Caco-2 (cell line): Measurements from ENCODE around the gene ZNF638. TPM values are rescaled to one million over a fixed set of nuclear protein-coding genes. Genes with fewer than 3 reads are reported as not detected.

Source experiments
- BruUV-seq: library from RNA; stranded (reverse); fragments of 400-500 nt; replicated peaks from 2 replicates; lab custom pipeline; 2021; lab: Mats Ljungman, UMichigan
- CTCF ChIA-PET: fragments of 300-600 bp; sonication (Branson Sonifier 250); formaldehyde crosslinking; loops from one replicate; lab custom pipeline; 2022; ENCODE audit warnings: antibody characterized with exemption; lab: Charles Lee
- POLR2A ChIA-PET: fragments of 300-600 bp; sonication (Branson Sonifier 250); formaldehyde crosslinking; loops from one replicate; lab custom pipeline; 2022; ENCODE audit warnings: antibody characterized with exemption; lab: Charles Lee
- DNase-seq, 2 experiments: peaks; one replicate each; pipeline versions ENCODE4 v3.0.0 to v3.0.0-alpha.2; 2020 to 2022
- H3K27me3 ChIP-seq: replicated peaks from 2 replicates; pipeline ENCODE4 v1.6.0; 2011; ENCODE audit warnings: low read length; ENCODE audit not compliant: control insufficient read depth, insufficient read depth
- H3K36me3 ChIP-seq: 2 replicates; pipeline ENCODE4 v1.5.1; 2011; ENCODE audit warnings: low read length; ENCODE audit not compliant: control insufficient read depth, insufficient read depth
- H3K4me1 ChIP-seq: fragments of 250-450 bp; sonication (Bioruptor Pico); 2 replicates; pipeline ENCODE4 v1.5.1; 2020; ENCODE audit warnings: mild to moderate bottlenecking
- H3K4me3 ChIP-seq: 2 replicates; pipeline ENCODE4 v1.5.1; 2011; ENCODE audit warnings: low read depth, mild to moderate bottlenecking, control low read depth, low read length
- H3K9me3 ChIP-seq: fragments of 250-450 bp; sonication (Bioruptor Pico); 2 replicates; pipeline ENCODE4 v1.5.1; 2020; ENCODE audit warnings: mild to moderate bottlenecking, moderate library complexity
- H3K27ac Mint-ChIP-seq: one replicate; pipeline ENCODE4 v1.8.0; 2022; ENCODE audit warnings: mixed read lengths; ENCODE audit not compliant: unreplicated experiment
- H3K27me3 Mint-ChIP-seq: one replicate; pipeline ENCODE4 v1.8.0; 2022; ENCODE audit warnings: mixed read lengths; ENCODE audit not compliant: insufficient read depth, unreplicated experiment
- H3K36me3 Mint-ChIP-seq: one replicate; pipeline ENCODE4 v1.8.0; 2022; ENCODE audit warnings: mild to moderate bottlenecking, mixed read lengths; ENCODE audit not compliant: insufficient read depth, unreplicated experiment
- H3K4me1 Mint-ChIP-seq: one replicate; pipeline ENCODE4 v1.8.0; 2022; ENCODE audit warnings: low read depth, mixed read lengths; ENCODE audit not compliant: unreplicated experiment
- H3K4me3 Mint-ChIP-seq: one replicate; pipeline ENCODE4 v1.8.0; 2022; ENCODE audit warnings: mild to moderate bottlenecking, moderate library complexity, mixed read lengths; ENCODE audit not compliant: unreplicated experiment
- H3K9me3 Mint-ChIP-seq: one replicate; pipeline ENCODE4 v1.8.0; 2022; ENCODE audit warnings: mixed read lengths; ENCODE audit not compliant: unreplicated experiment
- CTCF ChIP-seq, 2 experiments: fragments of 200-600 bp in 1 of 2; IDR thresholded peaks; 1 replicate in 1 of 2; 2 replicates in 1 of 2; pipeline versions ENCODE4 v1.5.1 to v1.8.0; 2011 to 2022; ENCODE audit warnings: antibody characterized with exemption in 1 of 2, control low read depth in 1 of 2, inconsistent platforms in 1 of 2, low read depth in 1 of 2, low read length in 1 of 2, mild to moderate bottlenecking in 1 of 2, moderate library complexity in 1 of 2; ENCODE audit not compliant: insufficient read depth in 1 of 2, severe bottlenecking in 1 of 2, unreplicated experiment in 1 of 2
- intact Hi-C: fragments of 100-400 bp; cut with micrococcal nuclease; formaldehyde crosslinking; loops from one replicate; pipeline ENCODE4 v1.10.0; 2022; ENCODE audit not compliant: unreplicated experiment
- total RNA-seq: library from RNA; stranded (reverse); gene quantifications from 2 replicates; pipeline ENCODE4 v1.2.3, GENCODE V29; 2022

The ZNF638 gene
- total RNA-seq, 1 experiment from 2014 or later = 133 TPM

GRCh38 chr2:71299507-71299906 is 32.1 kb upstream of the ZNF638 start:
- no peak overlapping the region for H3K27ac Mint-ChIP-seq
- intact Hi-C loops = loop anchor here (1.0 to 5.0 kb wide), 3 partner anchors 32 to 211 kb away; partner anchors contain the start of gene ZNF638

GRCh38 chr2:71303849-71304248 is 27.7 kb upstream of the ZNF638 start:
- no peak for TF ChIP-seq CTCF (IDR thresholded peaks at IDR 0.05; ENCODE audit: insufficient read depth in 1 of 2, low read depth in 1 of 2, low read length in 1 of 2, severe bottlenecking in 1 of 2, unreplicated experiment in 1 of 2)

More at GRCh38 chr2:71299507-71299906, 32.1 kb upstream of the ZNF638 start:
- H3K4me3 ChIP-seq = no peak overlapping the region
- CTCF ChIA-PET = interaction anchor here (0.6 to 3.2 kb wide), 32 partner anchors 11 to 851 kb away, joined by 3 to 108 read pairs (median 4); partner anchors contain the start of genes DYSF, PAIP2B and ZNF638
- DNase-seq = peak in 1 of 2 experiments; percentile 53
- H3K27me3 ChIP-seq = no peaks in the 10 kb centered on the region
- Mint-ChIP-seq H3K27me3 (no peaks in the 10 kb centered on the region), H3K4me3 (no peak overlapping the region), H3K9me3 (no peaks in the 10 kb centered on the region), H3K4me1 (no peaks in the 10 kb centered on the region), H3K36me3 (no peaks in the 10 kb centered on the region)
- BruUV-seq = no TSS peak
- TF ChIP-seq CTCF (IDR thresholded peaks at IDR 0.05; ENCODE audit: insufficient read depth in 1 of 2, low read depth in 1 of 2, low read length in 1 of 2, severe bottlenecking in 1 of 2, unreplicated experiment in 1 of 2) = peak; percentile 68 to 75
- no peaks in the 10 kb centered on the region for H3K4me1 ChIP-seq
- no peaks in the 10 kb centered on the region for H3K36me3 ChIP-seq
- POLR2A ChIA-PET = interaction anchor here (0.6 to 1.7 kb wide), 2 partner anchors 14 to 32 kb away, joined by 3 to 13 read pairs; partner anchors contain the start of gene ZNF638
- H3K9me3 ChIP-seq = no peaks in the 10 kb centered on the region

GRCh38 chr2:71306762-71307161 is 24.8 kb upstream of the ZNF638 start:
- H3K4me3 ChIP-seq = no peak overlapping the region
- H3K27me3 ChIP-seq = no peaks in the 10 kb centered on the region
- no peak overlapping the region for H3K4me3 Mint-ChIP-seq
- BruUV-seq = no TSS peak
- H3K9me3 Mint-ChIP-seq = no peaks in the 10 kb centered on the region
- H3K36me3 ChIP-seq = no peaks in the 10 kb centered on the region; the same call in 1 of the 2 replicates
- H3K27ac Mint-ChIP-seq = no peak overlapping the region
- no peak for DNase-seq
- H3K9me3 ChIP-seq = no peaks in the 10 kb centered on the region
- ChIA-PET CTCF (no interaction called here), POLR2A (no interaction called here)
- H3K4me1 Mint-ChIP-seq = no peaks in the 10 kb centered on the region
- H3K36me3 Mint-ChIP-seq = no peaks in the 10 kb centered on the region
- intact Hi-C loops = no loop called here
- no peaks in the 10 kb centered on the region for H3K27me3 Mint-ChIP-seq
- no peak for TF ChIP-seq CTCF (IDR thresholded peaks at IDR 0.05; ENCODE audit: insufficient read depth in 1 of 2, low read depth in 1 of 2, low read length in 1 of 2, severe bottlenecking in 1 of 2, unreplicated experiment in 1 of 2)
- no peaks in the 10 kb centered on the region for H3K4me1 ChIP-seq

More at GRCh38 chr2:71303849-71304248, 27.7 kb upstream of the ZNF638 start:
- H3K27me3 ChIP-seq = no peaks in the 10 kb centered on the region
- POLR2A ChIA-PET = no interaction called here
- no peaks in the 10 kb centered on the region for H3K9me3 ChIP-seq
- Mint-ChIP-seq H3K9me3 (no peaks in the 10 kb centered on the region), H3K36me3 (no peaks in the 10 kb centered on the region), H3K27me3 (no peaks in the 10 kb centered on the region), H3K27ac (no peak overlapping the region), H3K4me1 (no peaks in the 10 kb centered on the region), H3K4me3 (no peak overlapping the region)
- intact Hi-C loops = no loop called here
- no TSS peak for BruUV-seq
- no peak overlapping the region for H3K4me3 ChIP-seq
- H3K4me1 ChIP-seq = no peaks in the 10 kb centered on the region
- CTCF ChIA-PET = interaction anchor here (2.4 kb wide), 1 partner anchor 28 kb away, joined by 7 read pairs; the partner anchor contains the start of gene ZNF638
- H3K36me3 ChIP-seq = no peaks in the 10 kb centered on the region
- DNase-seq = no peak
